Adipocyte (in vitro differentiated cells): ENCODE measurements around the gene CRYBA4.
A peak's percentile ranks its signal among the peaks of the same experiment; 100 is the strongest.

Experiments used
- DNase-seq: peaks from one replicate; pipeline ENCODE4 v3.0.0-alpha.2; 2015; ENCODE audit warnings: low read depth
- H3K27me3 ChIP-seq: replicated peaks from 2 replicates; pipeline ENCODE4 v1.7.0; 2013; ENCODE audit warnings: mild to moderate bottlenecking, low read length, moderate library complexity; ENCODE audit not compliant: control insufficient read depth, insufficient read depth
- H3K36me3 ChIP-seq: 2 replicates; pipeline ENCODE4 v1.7.0; 2013; ENCODE audit warnings: low read length, mild to moderate bottlenecking, moderate library complexity; ENCODE audit not compliant: control insufficient read depth, insufficient read depth, severe bottlenecking
- H3K4me1 ChIP-seq: 2 replicates; pipeline ENCODE4 v1.7.0; 2013; ENCODE audit warnings: mild to moderate bottlenecking, low read length, moderate library complexity; ENCODE audit not compliant: control insufficient read depth, insufficient read depth
- H3K4me3 ChIP-seq: 2 replicates; pipeline ENCODE4 v1.7.0; 2013; ENCODE audit warnings: mild to moderate bottlenecking, low read length, moderate library complexity
- H3K9ac ChIP-seq: 2 replicates; pipeline ENCODE4 v1.7.0; 2013; ENCODE audit warnings: mild to moderate bottlenecking, low read length, moderate library complexity
- H3K9me3 ChIP-seq: 2 replicates; pipeline ENCODE4 v1.7.0; 2013; ENCODE audit warnings: mild to moderate bottlenecking, low read length, moderate library complexity; ENCODE audit not compliant: control insufficient read depth

Gene CRYBA4

DNA sequence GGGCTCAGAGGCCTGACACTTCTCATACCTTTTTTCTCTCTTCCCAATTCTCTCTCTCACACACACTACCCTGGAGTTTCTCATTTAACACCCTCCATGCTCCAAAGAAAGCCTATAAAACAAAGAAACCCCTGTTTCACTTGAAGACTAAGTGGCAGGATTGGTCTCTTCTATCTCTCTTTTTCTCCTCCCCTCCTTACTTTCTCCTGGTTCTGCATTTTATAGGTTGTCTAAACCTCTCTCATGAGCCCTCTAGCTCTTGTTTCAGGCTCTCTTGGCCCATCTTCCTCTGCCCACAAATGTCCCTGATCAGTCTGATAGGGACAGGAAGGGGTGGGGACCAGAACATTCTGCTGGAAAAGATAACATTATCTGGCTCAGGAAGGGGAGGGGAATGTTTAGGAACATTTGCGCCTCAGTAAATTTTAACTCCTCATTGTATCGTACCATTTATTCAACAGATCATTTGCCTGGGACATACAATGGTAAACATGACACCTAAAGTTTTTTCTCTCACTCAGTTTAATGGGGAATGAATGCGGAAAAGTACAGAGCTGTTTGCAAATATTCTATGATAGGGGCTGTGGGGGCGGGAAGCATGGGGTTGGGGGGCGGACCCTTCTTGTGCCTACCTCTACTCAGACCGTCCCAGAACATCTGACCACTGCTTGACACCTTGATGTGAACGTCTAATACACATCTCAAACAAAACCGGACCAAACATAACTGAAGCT is 10.8 kb downstream of the CRYBA4 start:
- H3K4me1 ChIP-seq: no peaks in the 10 kb centered on the region
- no peak overlapping the region for H3K9ac ChIP-seq
- no peak for DNase-seq
- H3K4me3 ChIP-seq: no peak overlapping the region
- peaks cover 11% of the 10 kb centered on the region for H3K9me3 ChIP-seq
- no peaks in the 10 kb centered on the region for H3K36me3 ChIP-seq
- peaks cover 26% of the 10 kb centered on the region for H3K27me3 ChIP-seq

DNA sequence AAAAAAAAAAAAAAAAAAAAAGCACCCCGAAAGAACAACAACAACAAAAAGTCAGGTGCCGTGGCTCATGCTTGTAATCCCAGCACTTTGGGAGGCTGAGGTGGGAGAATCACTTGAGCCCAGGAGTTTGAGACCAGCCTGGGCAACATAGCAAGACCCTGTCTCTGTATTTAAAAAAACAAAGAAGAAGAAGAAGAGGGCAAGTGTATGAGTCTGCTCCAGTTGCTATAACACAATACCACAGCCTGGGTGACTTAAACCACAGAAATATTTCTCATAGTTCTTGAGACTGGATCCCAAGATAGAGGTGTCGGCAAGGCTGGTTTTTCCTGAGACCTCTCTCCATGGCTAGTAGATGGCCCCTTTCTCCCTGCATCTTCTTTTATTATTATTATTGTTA is 12.4 kb downstream of the CRYBA4 start:
- DNase-seq: no peak
- no peaks in the 10 kb centered on the region for H3K4me1 ChIP-seq
- H3K9ac ChIP-seq: no peak overlapping the region
- H3K4me3 ChIP-seq: no peak overlapping the region
- peaks cover 11% of the 10 kb centered on the region for H3K9me3 ChIP-seq
- no peaks in the 10 kb centered on the region for H3K36me3 ChIP-seq
- peaks cover 26% of the 10 kb centered on the region for H3K27me3 ChIP-seq

DNA sequence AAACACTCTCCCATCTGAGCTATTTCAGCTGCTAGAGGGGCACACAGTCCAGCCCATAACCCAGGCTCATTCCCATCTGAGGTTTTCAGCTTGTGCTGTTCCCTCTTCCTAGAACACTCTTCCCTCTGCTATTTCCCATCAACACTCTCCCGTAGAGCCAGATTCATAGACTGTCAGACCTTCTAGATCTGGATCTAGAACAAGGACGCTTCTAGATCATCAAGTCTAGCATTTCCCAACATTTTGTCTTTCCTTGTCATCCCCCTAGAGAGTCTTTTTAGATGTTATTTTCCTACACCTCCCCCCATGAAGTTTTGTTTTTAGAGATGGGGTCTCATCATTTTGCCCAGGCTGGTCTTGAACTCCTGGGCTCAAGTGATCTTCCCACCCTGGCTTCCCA is 13.4 kb downstream of the CRYBA4 start:
- DNase-seq: no peak
- Histone ChIP-seq H3K9me3 (peaks cover 10% of the 10 kb centered on the region), H3K36me3 (no peaks in the 10 kb centered on the region), H3K9ac (no peak overlapping the region), H3K4me3 (no peak overlapping the region), H3K4me1 (no peaks in the 10 kb centered on the region), H3K27me3 (peaks cover 27% of the 10 kb centered on the region)

DNA sequence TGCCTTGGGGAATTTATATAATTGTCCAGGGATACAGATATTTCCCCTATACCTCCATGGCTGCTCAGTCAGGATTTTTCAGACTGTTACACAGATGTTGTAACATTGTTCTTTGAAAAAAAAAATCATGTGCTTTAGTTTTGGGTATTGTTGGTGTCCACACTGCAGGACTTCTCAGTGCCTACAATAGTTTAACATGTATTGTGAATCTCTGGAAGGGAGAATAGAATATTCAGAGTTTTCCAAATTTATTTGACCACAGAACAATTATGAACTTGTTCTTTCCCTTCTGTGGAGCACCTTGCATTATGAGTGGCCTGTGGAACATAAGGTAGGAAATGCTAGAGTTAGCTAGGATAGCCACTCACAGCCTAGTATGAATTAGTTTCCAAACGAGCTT is 14.5 kb downstream of the CRYBA4 start:
- Histone ChIP-seq H3K4me3 (no peak overlapping the region), H3K4me1 (no peaks in the 10 kb centered on the region), H3K9ac (no peak overlapping the region), H3K27me3 (peaks cover 34% of the 10 kb centered on the region), H3K9me3 (no peaks in the 10 kb centered on the region), H3K36me3 (no peaks in the 10 kb centered on the region)
- DNase-seq: no peak

DNA sequence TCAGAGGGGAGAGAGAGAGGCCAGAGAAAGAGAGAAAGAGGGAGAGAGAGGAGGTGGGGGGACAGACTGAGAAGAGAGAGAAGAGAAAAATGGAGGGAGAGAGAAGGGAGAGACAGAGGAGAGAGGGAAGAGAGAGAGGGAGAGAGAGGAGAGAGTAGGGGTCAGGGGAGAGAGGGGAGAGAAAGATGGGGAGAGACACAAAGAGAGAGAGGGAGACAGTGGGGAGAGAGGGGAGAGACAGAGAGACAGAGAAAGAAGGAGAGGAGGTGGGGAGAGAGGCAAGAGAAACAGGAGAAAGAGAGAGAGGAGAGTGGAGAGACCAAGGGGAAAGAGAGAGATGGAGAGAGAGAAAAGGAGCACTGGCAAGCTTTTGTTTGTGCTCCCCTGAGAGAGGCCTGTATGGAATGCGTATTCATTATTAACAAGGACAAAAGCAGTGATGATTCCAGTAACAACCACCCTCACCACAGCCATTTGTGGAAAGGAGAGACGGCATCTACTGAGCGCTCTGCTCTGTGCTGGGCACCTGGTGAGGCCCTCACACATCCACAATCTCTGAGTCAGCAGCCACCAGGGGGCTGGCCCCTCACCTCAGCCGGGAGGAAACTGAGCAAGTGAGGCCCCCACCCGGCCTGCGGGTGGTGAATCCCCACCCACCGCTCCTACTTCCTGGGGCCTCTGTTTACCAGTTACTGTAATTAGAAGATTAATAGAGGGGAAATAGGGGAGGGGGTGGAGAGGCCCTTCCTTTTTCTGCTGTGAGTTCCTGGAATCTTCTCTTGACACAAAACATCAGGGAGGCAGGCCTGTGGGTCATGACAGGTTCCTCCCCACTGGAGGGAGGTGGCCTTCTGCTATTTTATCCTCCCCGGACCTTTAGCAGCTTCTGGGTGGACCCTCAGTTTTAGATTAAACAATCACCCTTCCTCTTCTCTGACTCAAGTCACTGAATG is 21.0 kb downstream of the CRYBA4 start:
- Histone ChIP-seq H3K9ac (no peak overlapping the region), H3K27me3 (peaks cover 65% of the 10 kb centered on the region), H3K4me3 (no peak overlapping the region), H3K9me3 (no peaks in the 10 kb centered on the region), H3K4me1 (no peaks in the 10 kb centered on the region), H3K36me3 (no peaks in the 10 kb centered on the region)
- DNase-seq: no peak

DNA sequence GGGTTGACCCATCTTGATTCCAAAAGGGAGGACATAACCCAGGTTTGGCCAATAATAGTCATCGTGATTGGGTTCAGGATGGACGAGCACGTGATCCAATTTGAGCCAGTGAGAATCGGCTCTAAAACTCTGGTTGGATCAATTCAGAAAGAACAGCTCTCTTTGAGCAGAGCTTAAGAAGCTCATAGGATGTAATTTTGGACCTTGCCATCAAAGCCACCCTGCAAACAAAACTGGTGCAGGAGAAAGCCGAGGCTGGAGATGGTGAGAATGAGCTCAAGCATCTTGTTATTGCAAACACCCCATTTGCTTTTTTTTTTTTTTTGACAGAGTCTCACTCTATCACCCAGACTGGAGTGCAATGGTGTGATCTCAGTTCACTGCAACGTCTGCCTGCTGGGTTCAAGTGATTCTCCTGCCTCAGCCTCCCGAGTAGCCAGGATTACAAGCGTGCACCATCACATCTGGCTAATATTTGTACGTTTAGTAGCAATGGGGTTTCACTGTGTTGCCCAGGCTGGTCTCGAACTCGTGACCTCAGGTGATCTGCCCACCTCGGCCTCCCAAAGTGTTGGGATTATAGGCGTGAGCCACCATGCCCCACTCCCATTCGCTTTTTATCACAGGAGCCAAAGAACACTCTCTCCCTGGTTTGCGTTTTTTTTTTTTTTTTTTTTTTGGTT is 21.8 kb downstream of the CRYBA4 start:
- peaks cover 67% of the 10 kb centered on the region for H3K27me3 ChIP-seq
- no peaks in the 10 kb centered on the region for H3K9me3 ChIP-seq
- no peaks in the 10 kb centered on the region for H3K36me3 ChIP-seq
- no peak for DNase-seq
- H3K4me1 ChIP-seq: no peaks in the 10 kb centered on the region
- H3K9ac ChIP-seq: no peak overlapping the region
- no peak overlapping the region for H3K4me3 ChIP-seq

DNA sequence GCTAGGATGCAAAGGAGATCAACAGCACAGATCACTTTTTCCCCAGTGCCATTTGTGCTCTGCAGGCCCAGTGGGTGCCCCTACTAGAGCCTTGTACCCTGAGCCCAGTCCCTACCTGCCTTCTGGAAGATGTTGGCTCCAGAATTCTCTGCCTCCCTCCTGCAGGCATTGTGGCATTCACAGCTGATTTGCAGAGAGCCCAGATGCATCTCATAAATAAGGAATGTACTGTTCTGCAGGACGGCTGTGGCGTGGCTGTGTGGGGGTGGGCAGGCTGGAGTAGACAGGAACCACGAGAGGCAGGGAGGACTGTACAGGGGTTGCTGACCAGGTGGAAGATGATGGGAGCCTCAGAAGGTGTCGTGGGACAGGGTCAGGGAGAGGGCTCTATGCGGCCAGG is 24.4 kb downstream of the CRYBA4 start:
- DNase-seq: peak; percentile 57
- H3K27me3 ChIP-seq: peaks cover 69% of the 10 kb centered on the region
- H3K9ac ChIP-seq: no peak overlapping the region
- no peaks in the 10 kb centered on the region for H3K4me1 ChIP-seq
- no peaks in the 10 kb centered on the region for H3K36me3 ChIP-seq
- H3K4me3 ChIP-seq: no peak overlapping the region
- no peaks in the 10 kb centered on the region for H3K9me3 ChIP-seq

DNA sequence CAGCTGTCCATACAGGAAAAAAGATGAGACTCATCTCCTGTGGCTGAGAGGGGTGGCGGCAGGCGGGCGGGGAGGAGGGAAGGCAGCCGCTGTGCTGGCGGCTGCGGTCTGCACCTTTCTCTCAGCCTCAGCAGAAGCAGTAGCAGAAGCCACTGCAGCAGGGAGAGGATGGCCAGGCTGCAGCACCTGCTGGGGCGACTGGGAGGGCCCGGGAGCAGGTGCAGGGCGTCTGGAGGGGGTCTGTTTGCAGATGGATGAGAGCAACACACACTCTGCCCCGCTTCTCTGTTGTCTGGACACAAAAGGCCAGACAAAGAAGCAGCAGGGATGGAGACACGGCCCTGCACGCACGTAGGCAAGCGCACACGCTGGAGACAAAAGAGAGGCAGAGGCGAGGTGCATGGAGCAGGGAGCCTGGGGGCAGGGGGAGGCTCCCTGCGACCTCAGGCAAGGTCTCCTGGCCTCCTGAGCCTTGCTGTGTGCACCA is 26.3 kb downstream of the CRYBA4 start:
- no peaks in the 10 kb centered on the region for H3K36me3 ChIP-seq
- no peak overlapping the region for H3K4me3 ChIP-seq
- no peaks in the 10 kb centered on the region for H3K9me3 ChIP-seq
- DNase-seq: no peak
- no peaks in the 10 kb centered on the region for H3K4me1 ChIP-seq
- H3K27me3 ChIP-seq: peaks cover 68% of the 10 kb centered on the region
- no peak overlapping the region for H3K9ac ChIP-seq

DNA sequence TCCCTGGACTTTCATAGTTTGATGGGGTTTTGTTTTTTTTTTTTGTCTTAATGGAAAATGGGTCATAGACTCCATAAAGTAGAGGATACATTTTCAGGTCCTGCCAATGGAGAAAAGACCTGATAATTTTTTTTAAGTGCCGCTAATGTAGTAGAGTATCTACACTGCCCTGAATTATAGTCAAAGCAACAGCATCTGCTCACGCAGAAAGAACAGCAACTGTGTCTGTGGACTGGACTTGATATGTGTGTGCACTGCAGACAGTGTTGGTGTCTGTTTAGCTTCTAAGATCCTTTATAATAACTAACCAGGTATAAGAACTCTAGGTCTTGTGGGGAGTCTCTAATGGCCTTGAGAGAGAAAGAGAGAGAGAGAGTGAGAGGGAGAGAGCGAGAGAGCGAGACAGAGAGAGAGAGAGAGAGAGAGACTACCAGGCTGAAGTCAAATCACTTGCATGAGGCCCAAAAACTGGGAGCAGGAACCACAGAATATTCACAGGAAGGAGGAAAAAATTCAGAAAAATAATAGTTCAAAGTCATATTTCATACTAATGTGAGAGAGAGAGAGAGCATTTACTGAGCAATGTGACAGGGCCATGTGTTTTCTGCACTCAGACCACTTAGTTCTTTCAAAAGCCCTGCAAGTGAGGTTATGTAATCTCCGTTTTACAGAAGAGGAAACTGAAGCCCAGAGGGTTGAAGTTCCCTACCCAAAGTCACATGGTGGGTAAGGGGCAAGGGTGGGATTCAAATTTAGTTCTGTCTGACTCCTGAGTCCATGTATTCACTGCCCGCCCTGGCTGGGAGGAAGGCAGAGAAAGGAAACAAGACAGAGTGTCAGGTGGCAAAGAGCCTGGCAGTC is 27.0 kb downstream of the CRYBA4 start:
- Histone ChIP-seq H3K9me3 (no peaks in the 10 kb centered on the region), H3K36me3 (no peaks in the 10 kb centered on the region), H3K9ac (no peak overlapping the region), H3K4me3 (no peak overlapping the region), H3K4me1 (no peaks in the 10 kb centered on the region), H3K27me3 (peaks cover 70% of the 10 kb centered on the region)
- DNase-seq: no peak

DNA sequence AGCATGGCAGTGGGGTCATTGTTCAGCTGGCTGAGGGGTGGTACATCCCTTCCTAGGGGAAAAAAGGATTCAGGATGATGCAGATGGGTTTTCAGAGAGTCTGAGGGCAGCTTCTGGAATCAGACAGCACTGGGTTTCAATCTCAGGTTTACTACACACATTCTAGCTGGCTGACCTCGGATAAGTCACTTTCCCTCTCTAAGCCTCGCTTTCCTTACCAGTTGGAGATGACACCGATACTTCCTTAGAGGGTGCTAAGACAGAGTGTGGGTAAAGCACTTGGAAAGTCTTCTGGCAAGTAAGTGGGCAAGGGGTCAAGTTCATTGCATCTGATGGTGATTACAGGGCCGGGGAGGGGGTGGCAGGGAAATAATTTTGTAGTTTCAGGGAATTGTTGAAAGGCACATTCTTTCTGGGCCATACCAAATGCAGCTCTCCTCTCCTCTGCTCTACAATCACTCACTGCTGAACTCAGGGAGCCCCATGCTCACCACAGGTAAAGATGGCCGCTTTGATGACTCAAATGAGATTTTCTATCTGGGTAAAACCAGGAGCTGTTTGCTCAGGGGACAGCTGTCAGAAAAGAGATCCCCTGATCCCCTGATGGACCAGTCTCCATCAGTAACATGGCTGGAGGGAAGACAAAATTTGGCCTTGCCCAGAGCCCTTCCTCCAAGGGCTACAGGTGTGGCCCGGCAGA is 29.1 kb downstream of the CRYBA4 start:
- H3K36me3 ChIP-seq: no peaks in the 10 kb centered on the region
- H3K4me1 ChIP-seq: no peaks in the 10 kb centered on the region
- H3K9me3 ChIP-seq: no peaks in the 10 kb centered on the region
- DNase-seq: no peak
- H3K9ac ChIP-seq: no peak overlapping the region
- H3K4me3 ChIP-seq: no peak overlapping the region
- H3K27me3 ChIP-seq: peaks cover 74% of the 10 kb centered on the region
